IMR-90 (cell line): ENCODE results near the gene NT5E. TPM values are rescaled to one million over a fixed set of nuclear protein-coding genes. Genes with fewer than 3 reads are reported as not detected.
A peak's percentile ranks its signal among the peaks of the same experiment; 100 is the strongest.

Source experiments
- ATAC-seq: fragments of 200-7000 bp; cut with Tn5 transposase; 2 replicates; pipeline ENCODE4 v1.9.1; 2020; ENCODE audit warnings: low read depth, mild to moderate bottlenecking, moderate library complexity
- BruUV-seq: library from RNA; stranded (reverse); fragments of 400-500 nt; replicated peaks from 2 replicates; lab custom pipeline; 2021; lab: Mats Ljungman, UMichigan
- CTCF ChIA-PET: fragments of 300-600 bp; formaldehyde crosslinking; extraction: SDS; loops from one replicate; lab custom pipeline; 2021; ENCODE audit warnings: antibody characterized with exemption; lab: Yijun Ruan, JAX
- POLR2A ChIA-PET: fragments of 300-600 bp; sonication (Branson Sonifier 250); formaldehyde crosslinking; loops from one replicate; lab custom pipeline; 2022; ENCODE audit warnings: antibody characterized with exemption; ENCODE audit not compliant: unreplicated experiment; lab: Charles Lee
- DNase-seq: peaks from one replicate; pipeline ENCODE4 v3.0.0; 2013
- H2AFZ ChIP-seq: replicated peaks from 2 replicates; pipeline ENCODE3; 2013; ENCODE audit warnings: low read length, mild to moderate bottlenecking; ENCODE audit not compliant: poor library complexity
- H2AK5ac ChIP-seq: 2 replicates; pipeline ENCODE4 v1.6.1; 2013; ENCODE audit warnings: low read depth, low read length, inconsistent platforms
- H2AK9ac ChIP-seq: replicated peaks from 2 replicates; pipeline ENCODE3; 2013; ENCODE audit warnings: mild to moderate bottlenecking, low read depth, low read length, moderate library complexity; ENCODE audit not compliant: poor library complexity
- H2BK120ac ChIP-seq: 2 replicates; pipeline ENCODE4 v1.6.1; 2013; ENCODE audit warnings: low read depth, low read length, inconsistent platforms
- H2BK15ac ChIP-seq: 3 replicates; pipeline ENCODE4 v1.6.1; 2013; ENCODE audit warnings: low read depth, low read length, inconsistent platforms
- H2BK20ac ChIP-seq: 2 replicates; pipeline ENCODE4 v1.6.1; 2013; ENCODE audit warnings: low read depth, mild to moderate bottlenecking, inconsistent platforms, low read length, moderate library complexity
- H2BK5ac ChIP-seq: 2 replicates; pipeline ENCODE4 v1.6.1; 2013; ENCODE audit warnings: mild to moderate bottlenecking, low read depth, low read length, inconsistent platforms; ENCODE audit not compliant: poor library complexity, severe bottlenecking
- H3K14ac ChIP-seq: replicated peaks from 2 replicates; pipeline ENCODE4 v1.6.1; 2013; ENCODE audit warnings: low read depth, low read length, inconsistent platforms
- H3K18ac ChIP-seq: 2 replicates; pipeline ENCODE4 v1.6.1; 2013; ENCODE audit warnings: low read depth, low read length, control low read depth
- H3K23ac ChIP-seq: 2 replicates; pipeline ENCODE4 v1.6.1; 2013; ENCODE audit warnings: low read depth, low read length, inconsistent platforms
- H3K27ac ChIP-seq: 2 replicates; pipeline ENCODE4 v1.5.1; 2013; ENCODE audit warnings: mild to moderate bottlenecking, control low read depth, low read length; ENCODE audit not compliant: insufficient read depth
- H3K27me3 ChIP-seq: 2 replicates; pipeline ENCODE4 v1.6.1; 2013; ENCODE audit warnings: low read length; ENCODE audit not compliant: control insufficient read depth, insufficient read depth
- H3K36me3 ChIP-seq: 2 replicates; pipeline ENCODE4 v1.6.1; 2013; ENCODE audit warnings: low read length, mixed read lengths; ENCODE audit not compliant: control insufficient read depth, insufficient read depth
- H3K4ac ChIP-seq: 2 replicates; pipeline ENCODE4 v1.6.1; 2013; ENCODE audit warnings: low read depth, low read length, inconsistent platforms
- H3K4me1 ChIP-seq: 2 replicates; pipeline ENCODE4 v1.6.1; 2013; ENCODE audit warnings: low read length, mixed read lengths; ENCODE audit not compliant: control insufficient read depth, insufficient read depth
- H3K4me2 ChIP-seq: 2 replicates; pipeline ENCODE4 v1.6.1; 2013; ENCODE audit warnings: low read depth, mild to moderate bottlenecking, control low read depth, low read length, moderate library complexity
- H3K4me3 ChIP-seq: 2 replicates; pipeline ENCODE4 v1.5.1; 2013; ENCODE audit warnings: low read depth, mild to moderate bottlenecking, control low read depth, low read length, moderate library complexity; ENCODE audit not compliant: insufficient read depth
- H3K56ac ChIP-seq: 2 replicates; pipeline ENCODE4 v1.6.1; 2013; ENCODE audit warnings: low read length, inconsistent platforms; ENCODE audit not compliant: insufficient read depth; ENCODE audit errors: extremely low read depth
- H3K79me1 ChIP-seq, 2 experiments: 2 replicates each; pipeline ENCODE4 v1.6.1; 2013; ENCODE audit warnings: low read length in 2 of 2, inconsistent platforms in 1 of 2, low read depth in 1 of 2
- H3K9ac ChIP-seq: 2 replicates; pipeline ENCODE4 v1.6.1; 2013; ENCODE audit warnings: low read depth, low read length, control low read depth
- H3K9me1 ChIP-seq: 2 replicates; pipeline ENCODE4 v1.6.1; 2013; ENCODE audit warnings: low read length, inconsistent platforms; ENCODE audit not compliant: insufficient read depth
- H3K9me3 ChIP-seq: 2 replicates; pipeline ENCODE4 v1.6.1; 2013; ENCODE audit warnings: low read length; ENCODE audit not compliant: control insufficient read depth, insufficient read depth
- H4K20me1 ChIP-seq: 2 replicates; pipeline ENCODE4 v1.6.1; 2013; ENCODE audit warnings: low read length, inconsistent platforms; ENCODE audit not compliant: insufficient read depth
- H4K5ac ChIP-seq: 2 replicates; pipeline ENCODE4 v1.6.1; 2013; ENCODE audit warnings: mild to moderate bottlenecking, low read depth, low read length, control low read depth
- H4K8ac ChIP-seq, 2 experiments: 2 replicates each; pipeline ENCODE4 v1.6.1; 2013; ENCODE audit warnings: low read depth in 2 of 2, low read length in 2 of 2, control low read depth in 1 of 2, inconsistent platforms in 1 of 2
- H4K91ac ChIP-seq: 2 replicates; pipeline ENCODE4 v1.6.1; 2013; ENCODE audit warnings: low read depth, low read length, inconsistent platforms; ENCODE audit not compliant: insufficient read depth
- WGBS, 2 experiments: methylation state at CpG; one replicate each; pipeline versions ENCODE4 v1.1.5 to v1.1.7; 2013; ENCODE audit warnings: missing lambda C conversion rate in 2 of 2; ENCODE audit not compliant: insufficient read length in 1 of 2; ENCODE audit errors: extremely low coverage in 2 of 2; 5-methylcytosine and 5-hydroxymethylcytosine counted together
- dilution Hi-C: fragments of 300-500 bp; cut with HindIII; formaldehyde crosslinking; loops from one replicate; pipeline ENCODE4 v1.14.3; 2018; ENCODE audit warnings: low sequenced_read_pairs; ENCODE audit not compliant: unreplicated experiment
- in situ Hi-C: fragments of 300-500 bp; cut with MboI; formaldehyde crosslinking; loops from 3 replicates; pipeline ENCODE4 v1.14.3; 2019; ENCODE audit warnings: low sequenced_read_pairs, inconsistent platforms, mixed read lengths
- intact Hi-C: fragments of 100-400 bp; cut with micrococcal nuclease; formaldehyde crosslinking; loops from 2 replicates; pipeline ENCODE4 v1.10.0; 2022
- polyA plus RNA-seq, 3 experiments: library from polyadenylated mRNA; depleted of rRNA; stranded (reverse); fragments of >200 nt; gene quantifications; 2 replicates each; pipeline ENCODE4 v1.2.3, GENCODE V29; 2012; ENCODE audit warnings: low replicate concordance in 1 of 3
- total RNA-seq: library from RNA; depleted of rRNA; stranded (reverse); fragments of >200 nt; gene quantifications from 2 replicates; pipeline ENCODE4 v1.2.3, GENCODE V29; 2012
- TF ChIP-seq, protein P1 (sequence below): fragments of 150-350 bp; IDR thresholded peaks from 2 replicates; pipeline ENCODE4 v1.6.1; 2017; ENCODE audit warnings: mild to moderate bottlenecking, antibody characterized with exemption, low read length, low read depth

NT5E gene
- total and polyA plus RNA-seq, 2 of the 4 experiments (the other 2 are of a cell fraction) = 153 to 280 TPM

DNA sequence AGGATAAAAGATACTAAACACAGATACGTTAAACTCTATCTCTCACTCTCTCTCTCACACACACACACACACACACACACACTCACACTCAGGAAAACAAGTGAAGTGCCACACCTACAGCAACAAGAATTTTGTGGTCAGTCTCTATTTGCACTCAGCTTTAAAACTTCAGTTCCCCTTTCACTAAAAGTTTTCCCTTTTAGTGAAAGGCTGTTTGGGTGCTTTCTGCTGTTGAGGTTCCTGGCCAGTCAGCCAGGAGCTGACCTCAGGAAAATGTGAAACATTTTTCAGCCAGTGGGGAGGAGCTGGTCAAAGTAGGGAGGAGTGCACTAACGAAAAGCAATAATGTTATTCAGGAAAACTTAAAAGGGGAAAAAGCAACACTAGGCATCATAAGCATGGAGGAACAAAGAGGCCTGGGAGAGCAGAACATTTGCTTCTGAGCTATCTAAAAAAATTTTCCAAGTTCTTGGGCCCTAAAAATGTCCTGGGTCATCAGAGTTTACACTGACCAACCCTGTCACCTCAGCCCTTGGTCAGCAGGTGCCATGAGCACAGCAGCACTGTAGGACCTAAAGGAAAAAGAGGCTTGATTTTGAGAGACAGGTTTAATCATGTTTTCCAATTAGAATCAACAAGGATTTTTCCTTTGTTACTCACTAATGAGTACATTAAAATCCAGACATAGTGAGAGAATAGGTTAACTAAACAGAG, 30.7 kb upstream of the NT5E start:
- Histone ChIP-seq H3K4ac (peak overlapping the region; percentile 59), H3K9me3 (no peaks in the 10 kb centered on the region), H2BK15ac (peak overlapping the region; percentile 1; the same call in 2 of the 3 replicates), H2AFZ (no peak overlapping the region), H3K4me3 (no peak overlapping the region), H3K79me1 (peaks cover 4 to 7% of the 10 kb centered on the region in 2 experiments; a peak in 1 of 4 replicates), H4K20me1 (no peaks in the 10 kb centered on the region), H3K56ac (no peak overlapping the region), H3K14ac (peak overlapping the region; percentile 73), H3K9ac (peak overlapping the region; percentile 9; the same call in 1 of the 2 replicates), H3K27me3 (no peaks in the 10 kb centered on the region), H3K18ac (peak overlapping the region; percentile 92), H2BK5ac (peak overlapping the region; percentile 93), H2BK120ac (peak overlapping the region; percentile 91), H2AK5ac (peak overlapping the region; percentile 68; the same call in 1 of the 2 replicates), H4K8ac (peak overlapping the region; percentile 12 to 69; a peak in 3 of 4 replicates), H3K36me3 (no peaks in the 10 kb centered on the region), H3K4me2 (no peak overlapping the region), H3K4me1 (peaks cover 36% of the 10 kb centered on the region), H2AK9ac (peak overlapping the region; percentile 19), H2BK20ac (peak overlapping the region; percentile 80), H3K27ac (peak overlapping the region; percentile 16; the same call in 1 of the 2 replicates), H3K23ac (no peak overlapping the region; the same call in 1 of the 2 replicates), H4K91ac (peak overlapping the region; percentile 68), H3K9me1 (peaks cover 10% of the 10 kb centered on the region), H4K5ac (peak overlapping the region; percentile 88; the same call in 1 of the 2 replicates)
- BruUV-seq = no TSS peak
- in situ Hi-C loops (no loop called here), intact Hi-C loops (no loop called here), dilution Hi-C loops (no loop called here)
- TF ChIP-seq, protein P1, sequence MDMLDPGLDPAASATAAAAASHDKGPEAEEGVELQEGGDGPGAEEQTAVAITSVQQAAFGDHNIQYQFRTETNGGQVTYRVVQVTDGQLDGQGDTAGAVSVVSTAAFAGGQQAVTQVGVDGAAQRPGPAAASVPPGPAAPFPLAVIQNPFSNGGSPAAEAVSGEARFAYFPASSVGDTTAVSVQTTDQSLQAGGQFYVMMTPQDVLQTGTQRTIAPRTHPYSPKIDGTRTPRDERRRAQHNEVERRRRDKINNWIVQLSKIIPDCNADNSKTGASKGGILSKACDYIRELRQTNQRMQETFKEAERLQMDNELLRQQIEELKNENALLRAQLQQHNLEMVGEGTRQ = no peak
- no CpG with 5 or more reads among the region's 2 CpGs for WGBS, 2 experiments
- POLR2A ChIA-PET = no interaction called here
- DNase-seq = no peak
- CTCF ChIA-PET = no interaction called here
- ATAC-seq = 0 out of 2 replicates have a peak, but pooled peaks have one; percentile 10
